ENCODE data around the gene PLEKHH3.

The PLEKHH3 gene

GRCh38 chr17:42676424-42677011 lies at the start of gene PLEKHH3:
Gene PLEKHH3 (minus strand): TSS chr17:42676994. CDS start chr17:42676563, 431 bp downstream.
- no peak for DNase-seq (ENCODE audit: low read depth in 3 of 3)

GRCh38 chr17:42725143-42725542 lies 48.3 kb upstream of the PLEKHH3 start:
- DNase-seq (ENCODE audit: low read depth in 3 of 3), result no peak

- DNase-seq (ENCODE audit: low read depth in 3 of 3), result no peak
These were observed 46.8 kb upstream of the PLEKHH3 start for GRCh38 chr17:42723636-42724035.

- peak in 1 of 3 experiments; percentile 19 for DNase-seq (ENCODE audit: low read depth in 3 of 3)
These were observed 44.3 kb upstream of the PLEKHH3 start for GRCh38 chr17:42720996-42721583.

- no peak for DNase-seq (ENCODE audit: low read depth in 3 of 3)
These were observed 32.8 kb upstream of the PLEKHH3 start for GRCh38 chr17:42709561-42709960.

- DNase-seq (ENCODE audit: low read depth in 3 of 3), result no peak
These were observed 31.8 kb upstream of the PLEKHH3 start for GRCh38 chr17:42708588-42708987.

- peak in 1 of 3 experiments; percentile 21 for DNase-seq (ENCODE audit: low read depth in 3 of 3)
These were observed 29.9 kb upstream of the PLEKHH3 start for GRCh38 chr17:42706732-42707131.

- no peak for DNase-seq (ENCODE audit: low read depth in 3 of 3)
These were observed 28.2 kb upstream of the PLEKHH3 start for GRCh38 chr17:42704837-42705494.

- no peak for DNase-seq (ENCODE audit: low read depth in 3 of 3)
These were observed 27.7 kb upstream of the PLEKHH3 start for GRCh38 chr17:42704490-42704836.

- DNase-seq (ENCODE audit: low read depth in 3 of 3), result no peak
These were observed 25.7 kb upstream of the PLEKHH3 start for GRCh38 chr17:42702446-42702845.

GRCh38 chr17:42700586-42701289 lies 23.9 kb upstream of the PLEKHH3 start:
- no peak for DNase-seq (ENCODE audit: low read depth in 3 of 3)

GRCh38 chr17:42699415-42699740 lies 22.6 kb upstream of the PLEKHH3 start:
- no peak for DNase-seq (ENCODE audit: low read depth in 3 of 3)

- no peak for DNase-seq (ENCODE audit: low read depth in 3 of 3)
These were observed 22.1 kb upstream of the PLEKHH3 start for GRCh38 chr17:42698736-42699414.

- no peak for DNase-seq (ENCODE audit: low read depth in 3 of 3)
These were observed 20.5 kb upstream of the PLEKHH3 start for GRCh38 chr17:42697108-42697811.

GRCh38 chr17:42695500-42695899 lies 18.7 kb upstream of the PLEKHH3 start:
- DNase-seq (ENCODE audit: low read depth in 3 of 3), result no peak

GRCh38 chr17:42694524-42694923 lies 17.7 kb upstream of the PLEKHH3 start:
- DNase-seq (ENCODE audit: low read depth in 3 of 3), result no peak

GRCh38 chr17:42692489-42692888 lies 15.7 kb upstream of the PLEKHH3 start:
- no peak for DNase-seq (ENCODE audit: low read depth in 3 of 3)

GRCh38 chr17:42691021-42691545 lies 14.3 kb upstream of the PLEKHH3 start:
- no peak for DNase-seq (ENCODE audit: low read depth in 3 of 3)

GRCh38 chr17:42690596-42690995 lies 13.8 kb upstream of the PLEKHH3 start:
- DNase-seq (ENCODE audit: low read depth in 3 of 3), result no peak

- no peak for DNase-seq (ENCODE audit: low read depth in 3 of 3)
These were observed 11.0 kb upstream of the PLEKHH3 start for GRCh38 chr17:42687707-42688320.
